CD8-positive, alpha-beta memory T cell (primary cell): Measurements from ENCODE around the gene DPP6. TPM values are rescaled to one million over a fixed set of nuclear protein-coding genes. Genes with fewer than 3 reads are reported as not detected.

Experiments
- CTCF ChIA-PET: fragments of 350-600 bp; sonication (Branson Sonifier 250); formaldehyde crosslinking; loops from one replicate; lab custom pipeline; 2021; ENCODE audit warnings: antibody characterized with exemption; lab: Charles Lee
- POLR2A ChIA-PET: fragments of 350-600 bp; sonication (Branson Sonifier 250); formaldehyde crosslinking; loops from one replicate; lab custom pipeline; 2021; ENCODE audit warnings: antibody characterized with exemption; lab: Charles Lee
- DNase-seq, 5 donors: peaks; one replicate each; pipeline versions ENCODE4 v3.0.0 to v3.0.0-alpha.2; 2020 to 2022; ENCODE audit warnings: mixed read lengths in 1 of 5
- H3K27ac ChIP-seq: one replicate; pipeline ENCODE4 v1.7.0; 2013; ENCODE audit warnings: low read depth, mild to moderate bottlenecking, low read length, moderate library complexity
- H3K27me3 ChIP-seq: 2 replicates; pipeline ENCODE4 v1.7.0; 2013; ENCODE audit warnings: low read length, mild to moderate bottlenecking; ENCODE audit not compliant: insufficient read depth, poor library complexity, severe bottlenecking
- H3K36me3 ChIP-seq: 2 replicates; pipeline ENCODE4 v1.7.0; 2013; ENCODE audit warnings: mild to moderate bottlenecking, low read length, moderate library complexity; ENCODE audit not compliant: insufficient read depth
- H3K4me1 ChIP-seq: 2 replicates; pipeline ENCODE4 v1.7.0; 2013; ENCODE audit warnings: mild to moderate bottlenecking, low read length, moderate library complexity; ENCODE audit not compliant: insufficient read depth
- H3K4me3 ChIP-seq: 2 replicates; pipeline ENCODE4 v1.7.0; 2013; ENCODE audit warnings: mild to moderate bottlenecking, low read length
- H3K9me3 ChIP-seq: 2 replicates; pipeline ENCODE4 v1.7.0; 2013; ENCODE audit warnings: mild to moderate bottlenecking, low read length
- H3K27ac Mint-ChIP-seq, 8 donors: one replicate each; pipeline ENCODE4 v1.8.0; 2020 to 2021; ENCODE audit warnings: mixed read lengths in 8 of 8, mild to moderate bottlenecking in 6 of 8, inconsistent platforms in 3 of 8, moderate library complexity in 3 of 8
- H3K27me3 Mint-ChIP-seq, 2 donors: one replicate each; pipeline ENCODE4 v1.8.0; 2020 to 2021; ENCODE audit warnings: mixed read lengths in 2 of 2, mild to moderate bottlenecking in 1 of 2, moderate library complexity in 1 of 2
- H3K36me3 Mint-ChIP-seq, 3 donors: one replicate each; pipeline ENCODE4 v1.8.0; 2020 to 2021; ENCODE audit warnings: mixed read lengths in 3 of 3, inconsistent platforms in 1 of 3, mild to moderate bottlenecking in 1 of 3
- H3K4me1 Mint-ChIP-seq, 3 donors: one replicate each; pipeline ENCODE4 v1.8.0; 2020 to 2021; ENCODE audit warnings: mixed read lengths in 3 of 3, inconsistent platforms in 1 of 3, mild to moderate bottlenecking in 1 of 3
- H3K4me3 Mint-ChIP-seq, 7 donors: one replicate each; pipeline ENCODE4 v1.8.0; 2020 to 2021; ENCODE audit warnings: mixed read lengths in 7 of 7, mild to moderate bottlenecking in 6 of 7, moderate library complexity in 4 of 7, inconsistent platforms in 2 of 7
- H3K9me3 Mint-ChIP-seq, 5 donors: one replicate each; pipeline ENCODE4 v1.8.0; 2020 to 2022; ENCODE audit warnings: mixed read lengths in 5 of 5, mild to moderate bottlenecking in 3 of 5, moderate library complexity in 2 of 5, inconsistent platforms in 1 of 5
- polyA plus RNA-seq: library from polyadenylated mRNA; unstranded; fragments of 300-500 nt; fragmentation: Illumina TruSeq; gene quantifications from one replicate; pipeline ENCODE4 v1.2.3, GENCODE V29; 2021
- total RNA-seq, 2 experiments: library from RNA; stranded (reverse); gene quantifications; one replicate each; pipeline ENCODE4 v1.2.3, GENCODE V29; 2021

The DPP6 gene
- total and polyA plus RNA-seq, 3 experiments from 2014 or later, result not detected

- Mint-ChIP-seq H3K4me3 (no peak overlapping the region), H3K27ac (no peak overlapping the region), H3K4me1 (peaks cover 0 to under 1% (median 0%) of the 10 kb centered on the region in 3 donors), H3K36me3 (no peaks in the 10 kb centered on the region), H3K27me3 (peaks cover 0 to 5% of the 10 kb centered on the region in 2 donors), H3K9me3 (peaks cover 0 to 8% (median 0%) of the 10 kb centered on the region in 5 donors)
- H3K36me3 ChIP-seq, result no peaks in the 10 kb centered on the region
- H3K9me3 ChIP-seq, result no peaks in the 10 kb centered on the region
- H3K4me3 ChIP-seq, result no peak overlapping the region
- H3K27ac ChIP-seq, result no peak overlapping the region
- no peak for DNase-seq
- ChIA-PET POLR2A (no interaction called here), CTCF (no interaction called here)
- no peaks in the 10 kb centered on the region for H3K4me1 ChIP-seq
- no peaks in the 10 kb centered on the region for H3K27me3 ChIP-seq
Measured at GRCh38 chr7:154770962-154771361, 718.8 kb downstream of the DPP6 start.

- no peaks in the 10 kb centered on the region for H3K36me3 ChIP-seq
- H3K4me1 Mint-ChIP-seq, result peaks cover 3 to 7% (median 5%) of the 10 kb centered on the region in 3 donors
- CTCF ChIA-PET, result no interaction called here
Measured at GRCh38 chr7:154774303-154774969, 722.2 kb downstream of the DPP6 start.

GRCh38 chr7:154775681-154776080, 723.5 kb downstream of the DPP6 start:
- Histone ChIP-seq H3K27me3 (no peaks in the 10 kb centered on the region), H3K4me1 (no peaks in the 10 kb centered on the region), H3K4me3 (no peak overlapping the region), H3K36me3 (no peaks in the 10 kb centered on the region), H3K9me3 (no peaks in the 10 kb centered on the region), H3K27ac (no peak overlapping the region)
- H3K4me3 Mint-ChIP-seq, result no peak overlapping the region
- H3K9me3 Mint-ChIP-seq, result peaks cover 2 to 11% (median 4%) of the 10 kb centered on the region in 5 donors
- ChIA-PET POLR2A (no interaction called here), CTCF (no interaction called here)
- H3K36me3 Mint-ChIP-seq, result no peaks in the 10 kb centered on the region
- peaks cover 3 to 7% (median 5%) of the 10 kb centered on the region in 3 donors for H3K4me1 Mint-ChIP-seq
- H3K27ac Mint-ChIP-seq, result no peak overlapping the region
- H3K27me3 Mint-ChIP-seq, result peaks cover 0 to 2% of the 10 kb centered on the region in 2 donors
- DNase-seq, result no peak

More at GRCh38 chr7:154774303-154774969, 722.2 kb downstream of the DPP6 start:
- no peaks in the 10 kb centered on the region for H3K4me1 ChIP-seq
- H3K9me3 ChIP-seq, result no peaks in the 10 kb centered on the region
- H3K36me3 Mint-ChIP-seq, result no peaks in the 10 kb centered on the region
- no peak overlapping the region for H3K27ac Mint-ChIP-seq
- POLR2A ChIA-PET, result no interaction called here
- no peaks in the 10 kb centered on the region for H3K27me3 ChIP-seq
- peaks cover under 1 to 8% (median 2%) of the 10 kb centered on the region in 5 donors for H3K9me3 Mint-ChIP-seq
- DNase-seq, result no peak
- H3K4me3 Mint-ChIP-seq, result no peak overlapping the region
- peaks cover 0 to 2% of the 10 kb centered on the region in 2 donors for H3K27me3 Mint-ChIP-seq
- no peak overlapping the region for H3K27ac ChIP-seq
- no peak overlapping the region for H3K4me3 ChIP-seq

DNA sequence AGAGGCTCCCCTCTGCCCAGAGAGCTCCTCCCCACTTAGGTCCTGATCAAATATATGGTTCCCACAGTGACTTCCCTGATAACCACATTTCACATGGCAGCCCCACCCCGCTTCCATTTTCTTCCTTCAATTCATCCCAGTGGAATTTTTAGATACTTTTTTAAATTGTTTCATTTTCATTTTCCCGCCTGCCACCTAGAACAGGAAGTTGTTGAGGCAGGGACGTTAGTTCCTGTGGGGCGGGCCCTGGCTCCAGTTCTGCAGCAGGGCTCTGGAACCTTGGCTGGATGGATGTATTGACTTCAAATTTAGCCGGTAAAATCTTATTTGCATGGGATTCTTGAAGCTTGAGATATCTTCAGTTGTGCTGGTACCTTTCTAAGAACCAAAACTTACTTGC, 724.2 kb downstream of the DPP6 start:
- peaks cover 3 to 7% (median 5%) of the 10 kb centered on the region in 3 donors for H3K4me1 Mint-ChIP-seq
- peaks cover 0 to 2% of the 10 kb centered on the region in 2 donors for H3K27me3 Mint-ChIP-seq
- H3K4me3 Mint-ChIP-seq, result peak overlapping the region in 1 of 7 donors; percentile 14
- DNase-seq, result no peak
- no peaks in the 10 kb centered on the region for H3K36me3 ChIP-seq
- POLR2A ChIA-PET, result no interaction called here
- CTCF ChIA-PET, result no interaction called here
- no peaks in the 10 kb centered on the region for H3K27me3 ChIP-seq
- no peaks in the 10 kb centered on the region for H3K4me1 ChIP-seq
- peaks cover 2 to 13% (median 4%) of the 10 kb centered on the region in 5 donors for H3K9me3 Mint-ChIP-seq
- H3K4me3 ChIP-seq, result no peak overlapping the region
- no peak overlapping the region for H3K27ac ChIP-seq
- peak overlapping the region in 1 of 8 donors; percentile 41 for H3K27ac Mint-ChIP-seq
- no peaks in the 10 kb centered on the region for H3K9me3 ChIP-seq
- H3K36me3 Mint-ChIP-seq, result no peaks in the 10 kb centered on the region

DNA sequence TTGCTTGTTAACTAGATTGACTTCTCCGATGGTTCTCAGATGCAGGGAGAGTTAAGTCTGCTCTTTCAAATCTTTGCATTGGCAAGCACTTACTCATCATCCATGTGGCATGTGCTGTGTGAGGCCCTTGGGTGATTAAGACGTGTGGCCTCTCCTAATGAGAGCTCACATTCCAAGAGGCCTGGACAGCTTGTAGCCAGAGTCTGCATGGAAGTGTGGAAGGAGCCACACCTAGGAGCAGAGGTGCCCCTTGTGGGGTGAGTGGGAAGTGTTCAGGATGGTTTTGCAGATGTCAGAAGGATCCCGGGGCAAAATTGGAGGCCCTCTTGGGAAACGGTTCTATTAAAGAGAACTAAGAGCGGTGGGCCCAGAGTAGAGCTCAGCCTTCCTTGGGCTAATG, 724.8 kb downstream of the DPP6 start:
- no peaks in the 10 kb centered on the region for H3K4me1 ChIP-seq
- no peaks in the 10 kb centered on the region for H3K9me3 ChIP-seq
- POLR2A ChIA-PET, result no interaction called here
- no peak overlapping the region for H3K27ac Mint-ChIP-seq
- H3K27ac ChIP-seq, result no peak overlapping the region
- CTCF ChIA-PET, result no interaction called here
- H3K4me1 Mint-ChIP-seq, result peaks cover 3 to 7% (median 5%) of the 10 kb centered on the region in 3 donors
- H3K36me3 ChIP-seq, result no peaks in the 10 kb centered on the region
- peak overlapping the region in 1 of 7 donors; percentile 4 for H3K4me3 Mint-ChIP-seq
- H3K4me3 ChIP-seq, result no peak overlapping the region
- no peak for DNase-seq
- H3K27me3 ChIP-seq, result no peaks in the 10 kb centered on the region
- peaks cover 2 to 13% (median 4%) of the 10 kb centered on the region in 5 donors for H3K9me3 Mint-ChIP-seq
- H3K36me3 Mint-ChIP-seq, result no peaks in the 10 kb centered on the region
- peaks cover 0 to 2% of the 10 kb centered on the region in 2 donors for H3K27me3 Mint-ChIP-seq

DNA sequence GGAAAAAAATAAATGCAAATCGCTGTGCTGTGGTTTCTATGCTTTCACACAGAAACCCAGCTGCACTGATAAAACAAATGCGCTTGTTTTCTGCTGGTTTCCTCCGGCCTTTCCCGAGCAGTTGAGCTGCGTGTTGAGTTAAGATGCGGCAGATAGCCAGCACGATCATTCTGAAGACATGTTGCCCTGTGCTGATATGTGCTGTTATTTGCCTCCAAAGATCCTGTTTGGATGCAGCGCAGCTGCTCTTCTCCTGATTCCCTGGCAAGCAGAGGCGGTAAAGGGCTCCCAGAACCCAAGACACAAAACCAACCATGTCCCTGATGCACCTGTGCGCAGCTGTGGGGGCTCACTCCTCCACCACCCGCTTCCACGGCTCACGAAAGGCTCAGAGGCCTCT, 725.3 kb downstream of the DPP6 start:
- Mint-ChIP-seq H3K4me1 (peaks cover 3 to 7% (median 5%) of the 10 kb centered on the region in 3 donors), H3K36me3 (no peaks in the 10 kb centered on the region)
- CTCF ChIA-PET, result no interaction called here

GRCh38 chr7:154777908-154778307, 725.7 kb downstream of the DPP6 start:
- Histone ChIP-seq H3K27ac (no peak overlapping the region), H3K27me3 (no peaks in the 10 kb centered on the region), H3K9me3 (no peaks in the 10 kb centered on the region), H3K4me3 (no peak overlapping the region), H3K4me1 (no peaks in the 10 kb centered on the region), H3K36me3 (no peaks in the 10 kb centered on the region)
- peaks cover 3 to 7% (median 5%) of the 10 kb centered on the region in 3 donors for H3K4me1 Mint-ChIP-seq
- no peak overlapping the region for H3K27ac Mint-ChIP-seq
- peaks cover 0 to 2% of the 10 kb centered on the region in 2 donors for H3K27me3 Mint-ChIP-seq
- no peak for DNase-seq
- peaks cover 2 to 13% (median 4%) of the 10 kb centered on the region in 5 donors for H3K9me3 Mint-ChIP-seq
- CTCF ChIA-PET, result no interaction called here
- H3K36me3 Mint-ChIP-seq, result no peaks in the 10 kb centered on the region
- POLR2A ChIA-PET, result no interaction called here
- H3K4me3 Mint-ChIP-seq, result no peak overlapping the region

More for the DNA sequence above, 725.3 kb downstream of the DPP6 start:
- Mint-ChIP-seq H3K27ac (no peak overlapping the region), H3K4me3 (no peak overlapping the region), H3K9me3 (peaks cover 2 to 13% (median 4%) of the 10 kb centered on the region in 5 donors), H3K27me3 (peaks cover 0 to 2% of the 10 kb centered on the region in 2 donors)
- Histone ChIP-seq H3K27ac (no peak overlapping the region), H3K36me3 (no peaks in the 10 kb centered on the region), H3K9me3 (no peaks in the 10 kb centered on the region), H3K27me3 (no peaks in the 10 kb centered on the region), H3K4me1 (no peaks in the 10 kb centered on the region), H3K4me3 (no peak overlapping the region)
- POLR2A ChIA-PET, result no interaction called here
- DNase-seq, result no peak

DNA sequence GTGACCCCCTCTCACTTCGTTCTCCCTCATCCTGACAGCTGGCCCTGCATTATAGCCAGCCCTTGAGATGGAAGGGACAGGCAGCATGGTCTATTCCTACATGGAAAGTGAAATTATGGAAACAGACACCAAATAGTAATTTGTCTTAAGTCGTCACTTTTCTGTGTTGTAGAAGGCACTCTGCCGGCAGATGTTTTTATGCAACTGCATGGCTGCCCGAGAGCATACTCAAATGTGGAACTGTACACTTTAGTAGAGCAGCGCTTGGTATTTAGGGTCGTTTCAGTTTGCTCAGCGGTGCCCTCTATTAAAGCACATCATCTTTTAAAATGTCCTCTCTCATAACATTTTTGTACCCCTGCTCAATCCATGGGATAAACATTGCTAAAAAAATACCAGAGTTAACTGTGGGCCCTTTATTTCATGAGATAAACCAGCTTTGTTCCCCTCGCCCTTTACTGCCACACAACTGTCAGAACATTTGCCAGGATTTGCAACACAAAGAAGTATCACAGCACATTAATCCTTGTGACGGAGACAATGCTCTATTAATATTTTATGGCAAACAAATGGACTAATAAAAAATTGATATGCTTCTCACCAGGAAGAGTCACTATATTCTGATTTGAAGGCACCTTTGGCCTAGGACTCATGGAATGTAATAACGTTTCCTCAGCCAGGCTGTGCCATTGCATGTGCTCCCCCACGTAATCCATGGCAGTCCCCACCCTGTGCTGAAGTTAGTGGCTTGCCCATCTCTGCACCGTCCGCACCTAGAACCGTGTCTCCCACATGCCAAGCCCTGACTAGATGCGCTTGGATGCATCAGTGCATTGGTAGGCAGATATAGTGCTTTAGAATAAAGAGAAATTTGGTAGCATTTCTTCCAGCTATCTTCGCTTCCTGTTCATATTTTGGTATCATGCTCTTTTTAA, 729.4 kb downstream of the DPP6 start:
- H3K4me3 Mint-ChIP-seq, result peak overlapping the region in 1 of 7 donors; percentile 69
- H3K36me3 ChIP-seq, result no peaks in the 10 kb centered on the region
- H3K4me3 ChIP-seq, result no peak overlapping the region
- H3K4me1 Mint-ChIP-seq, result no peaks in the 10 kb centered on the region
- H3K27me3 Mint-ChIP-seq, result no peaks in the 10 kb centered on the region
- H3K27ac Mint-ChIP-seq, result no peak overlapping the region
- H3K27ac ChIP-seq, result no peak overlapping the region
- POLR2A ChIA-PET, result no interaction called here
- DNase-seq, result no peak
- H3K9me3 Mint-ChIP-seq, result peaks cover 8 to 25% (median 12%) of the 10 kb centered on the region in 5 donors
- no peaks in the 10 kb centered on the region for H3K27me3 ChIP-seq
- CTCF ChIA-PET, result no interaction called here
- no peaks in the 10 kb centered on the region for H3K4me1 ChIP-seq
- peaks cover 0 to 2% (median 0%) of the 10 kb centered on the region in 3 donors for H3K36me3 Mint-ChIP-seq
- no peaks in the 10 kb centered on the region for H3K9me3 ChIP-seq
